Erythroblast (primary cell): ENCODE measurements around the gene CTNS.

Source experiments
- GATA1 ChIP-seq: IDR thresholded peaks from 2 replicates; pipeline ENCODE4 v1.6.1; 2011; ENCODE audit warnings: low read depth, mild to moderate bottlenecking, control low read depth, low read length, moderate library complexity
- POLR2A ChIP-seq: IDR thresholded peaks from 2 replicates; pipeline ENCODE4 v1.6.1; 2011; ENCODE audit warnings: mild to moderate bottlenecking, low read length

DNA sequence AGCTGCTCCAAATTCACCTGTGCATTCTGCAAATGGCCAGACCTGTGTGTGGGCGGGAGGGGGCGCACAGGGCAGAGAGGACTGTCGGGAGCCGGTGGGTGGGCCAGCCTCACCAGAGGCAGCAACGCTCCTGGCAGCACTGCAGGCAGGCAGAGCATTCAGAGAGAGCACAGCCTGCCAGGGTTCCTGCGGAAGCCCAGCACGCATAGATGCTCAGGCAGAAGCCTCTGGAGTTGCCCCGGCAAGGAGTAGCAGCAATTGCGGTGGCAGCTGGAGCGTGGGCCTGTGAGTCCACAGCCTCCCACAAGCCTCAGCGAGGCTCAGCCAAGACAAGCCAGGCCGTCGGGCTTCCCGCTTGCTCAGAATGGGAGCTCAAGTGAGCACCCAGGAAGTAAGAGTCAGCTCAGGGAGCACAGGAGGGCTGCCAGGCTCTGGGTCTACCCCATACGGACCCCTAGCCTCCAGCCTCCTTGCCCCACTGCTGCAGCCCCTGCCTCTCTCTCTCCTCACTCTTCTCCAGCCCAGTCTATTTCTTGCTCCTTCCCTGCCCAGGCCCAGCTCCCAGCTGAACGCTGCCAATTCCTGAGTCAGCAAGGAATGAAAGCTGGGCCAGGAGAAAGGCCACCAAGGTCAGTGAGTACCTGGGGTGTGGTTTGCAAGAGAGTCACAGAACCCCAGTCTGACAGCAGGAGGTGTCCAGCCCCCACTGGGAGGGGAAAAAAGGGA, 41.7 kb downstream of the CTNS start:
- TF ChIP-seq POLR2A = no peak
- no peak for TF ChIP-seq GATA1
